ENCODE data around the gene MYL3.

GRCh38 chr3:46829699-46830208, 33.5 kb downstream of the MYL3 start:
- TF ChIP-seq, protein P1, sequence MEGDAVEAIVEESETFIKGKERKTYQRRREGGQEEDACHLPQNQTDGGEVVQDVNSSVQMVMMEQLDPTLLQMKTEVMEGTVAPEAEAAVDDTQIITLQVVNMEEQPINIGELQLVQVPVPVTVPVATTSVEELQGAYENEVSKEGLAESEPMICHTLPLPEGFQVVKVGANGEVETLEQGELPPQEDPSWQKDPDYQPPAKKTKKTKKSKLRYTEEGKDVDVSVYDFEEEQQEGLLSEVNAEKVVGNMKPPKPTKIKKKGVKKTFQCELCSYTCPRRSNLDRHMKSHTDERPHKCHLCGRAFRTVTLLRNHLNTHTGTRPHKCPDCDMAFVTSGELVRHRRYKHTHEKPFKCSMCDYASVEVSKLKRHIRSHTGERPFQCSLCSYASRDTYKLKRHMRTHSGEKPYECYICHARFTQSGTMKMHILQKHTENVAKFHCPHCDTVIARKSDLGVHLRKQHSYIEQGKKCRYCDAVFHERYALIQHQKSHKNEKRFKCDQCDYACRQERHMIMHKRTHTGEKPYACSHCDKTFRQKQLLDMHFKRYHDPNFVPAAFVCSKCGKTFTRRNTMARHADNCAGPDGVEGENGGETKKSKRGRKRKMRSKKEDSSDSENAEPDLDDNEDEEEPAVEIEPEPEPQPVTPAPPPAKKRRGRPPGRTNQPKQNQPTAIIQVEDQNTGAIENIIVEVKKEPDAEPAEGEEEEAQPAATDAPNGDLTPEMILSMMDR (IDR thresholded peaks at IDR 0.05), result no peak
- no peak for TF ChIP-seq POLR2AphosphoS5 (IDR thresholded peaks at IDR 0.05)
- no peak for TF ChIP-seq POLR2A (IDR thresholded peaks at IDR 0.05)
- TF ChIP-seq EP300 (IDR thresholded peaks at IDR 0.05; ENCODE audit: low read depth), result no peak
